Loucy (cell line): ENCODE data around the gene KLF6.

ENCODE experiments used
- H2AFZ ChIP-seq: fragments of 200-600 bp; sonication (generic); 2 replicates; pipeline ENCODE4 v1.6.0; 2016; ENCODE audit warnings: antibody characterized with exemption, mild to moderate bottlenecking, low read length, moderate library complexity
- H3F3A ChIP-seq: fragments of 200-600 bp; 2 replicates; pipeline ENCODE4 v1.6.0; 2016; ENCODE audit warnings: antibody characterized with exemption, low read depth, mild to moderate bottlenecking
- H3K27me3 ChIP-seq: fragments of 200-600 bp; sonication (generic); 2 replicates; pipeline ENCODE4 v1.6.1; 2014; ENCODE audit warnings: low read length, mild to moderate bottlenecking; ENCODE audit not compliant: insufficient read depth, poor library complexity, severe bottlenecking
- H3K36me3 ChIP-seq: fragments of 200-600 bp; sonication (generic); 2 replicates; pipeline ENCODE4 v1.6.1; 2016; ENCODE audit warnings: low read length; ENCODE audit not compliant: insufficient read depth
- H3K4me1 ChIP-seq: fragments of 200-600 bp; sonication (generic); 2 replicates; pipeline ENCODE4 v1.5.1; 2014; ENCODE audit warnings: low read length, mild to moderate bottlenecking; ENCODE audit not compliant: insufficient read depth, poor library complexity, severe bottlenecking
- H3K4me2 ChIP-seq: fragments of 200-600 bp; sonication (generic); 2 replicates; pipeline ENCODE4 v1.6.0; 2014; ENCODE audit warnings: antibody characterized with exemption, low read length, low read depth, mild to moderate bottlenecking; ENCODE audit not compliant: poor library complexity, severe bottlenecking
- H3K4me3 ChIP-seq: fragments of 200-600 bp; sonication (generic); 2 replicates; pipeline ENCODE4 v1.5.1; 2014; ENCODE audit warnings: low read length, mild to moderate bottlenecking, mixed read lengths; ENCODE audit not compliant: poor library complexity, severe bottlenecking
- H3K79me2 ChIP-seq: fragments of 200-600 bp; sonication (generic); 2 replicates; pipeline ENCODE4 v1.6.1; 2014; ENCODE audit warnings: low read length; ENCODE audit not compliant: insufficient read depth
- H3K9ac ChIP-seq: fragments of 200-600 bp; sonication (generic); 2 replicates; pipeline ENCODE4 v1.6.0; 2014; ENCODE audit warnings: mild to moderate bottlenecking, low read depth, low read length, moderate library complexity; ENCODE audit not compliant: poor library complexity, severe bottlenecking
- H3K9me2 ChIP-seq: fragments of 200-600 bp; sonication (generic); replicated peaks from 2 replicates; pipeline ENCODE4 v1.6.1; 2016; ENCODE audit warnings: low read depth, low read length, mixed read lengths
- H3K9me3 ChIP-seq: fragments of 200-600 bp; sonication (generic); 2 replicates; pipeline ENCODE4 v1.6.1; 2014; ENCODE audit warnings: mild to moderate bottlenecking, antibody characterized with exemption, low read length, low read depth; ENCODE audit not compliant: insufficient read depth
- H4K20me1 ChIP-seq: fragments of 200-600 bp; sonication (generic); 2 replicates; pipeline ENCODE4 v1.6.0; 2014; ENCODE audit warnings: antibody characterized with exemption, low read length, mild to moderate bottlenecking; ENCODE audit not compliant: insufficient read depth, poor library complexity, severe bottlenecking
- CTCF ChIP-seq: fragments of 200-600 bp; sonication (generic); conservative IDR thresholded peaks from 2 replicates; pipeline ENCODE4 v1.5.1; 2014; ENCODE audit warnings: mild to moderate bottlenecking, antibody characterized with exemption, low read length
- EZH2phosphoT487 ChIP-seq: fragments of 200-600 bp; IDR thresholded peaks from 2 replicates; pipeline ENCODE4 v1.6.1; 2018; ENCODE audit warnings: antibody characterized with exemption, mild to moderate bottlenecking, moderate library complexity, borderline replicate concordance

KLF6 gene

GRCh38 chr10:3746634-3747033, 38.4 kb downstream of the KLF6 start:
- Histone ChIP-seq H2AFZ (no peak overlapping the region), H3K4me2 (no peak overlapping the region), H3K36me3 (no peaks in the 10 kb centered on the region), H3F3A (no peaks in the 10 kb centered on the region), H3K9me2 (no peaks in the 10 kb centered on the region), H3K9ac (no peak overlapping the region), H3K27me3 (no peaks in the 10 kb centered on the region), H3K79me2 (no peaks in the 10 kb centered on the region), H4K20me1 (no peaks in the 10 kb centered on the region), H3K4me1 (no peaks in the 10 kb centered on the region), H3K9me3 (no peaks in the 10 kb centered on the region), H3K4me3 (no peak overlapping the region)
- TF ChIP-seq CTCF (no peak), EZH2phosphoT487 (no peak)

GRCh38 chr10:3745521-3745920, 39.5 kb downstream of the KLF6 start:
- H3K4me3 ChIP-seq, result no peak overlapping the region
- no peak overlapping the region for H3K4me2 ChIP-seq
- H3F3A ChIP-seq, result no peaks in the 10 kb centered on the region
- no peaks in the 10 kb centered on the region for H4K20me1 ChIP-seq
- no peaks in the 10 kb centered on the region for H3K9me3 ChIP-seq
- H2AFZ ChIP-seq, result no peak overlapping the region
- no peak overlapping the region for H3K9ac ChIP-seq
- H3K4me1 ChIP-seq, result no peaks in the 10 kb centered on the region
- H3K79me2 ChIP-seq, result no peaks in the 10 kb centered on the region
- no peak for TF ChIP-seq CTCF
- no peak for TF ChIP-seq EZH2phosphoT487
- H3K36me3 ChIP-seq, result no peaks in the 10 kb centered on the region
- no peaks in the 10 kb centered on the region for H3K9me2 ChIP-seq
- no peaks in the 10 kb centered on the region for H3K27me3 ChIP-seq

- no peak overlapping the region for H2AFZ ChIP-seq
- H3K9ac ChIP-seq, result no peak overlapping the region
- H3K4me2 ChIP-seq, result no peak overlapping the region
- TF ChIP-seq CTCF (no peak), EZH2phosphoT487 (no peak)
- H3K9me2 ChIP-seq, result no peaks in the 10 kb centered on the region
- no peaks in the 10 kb centered on the region for H3K27me3 ChIP-seq
- H4K20me1 ChIP-seq, result no peaks in the 10 kb centered on the region
- H3K36me3 ChIP-seq, result no peaks in the 10 kb centered on the region
- no peaks in the 10 kb centered on the region for H3K9me3 ChIP-seq
- H3K4me3 ChIP-seq, result no peak overlapping the region
- no peaks in the 10 kb centered on the region for H3F3A ChIP-seq
- H3K79me2 ChIP-seq, result no peaks in the 10 kb centered on the region
- H3K4me1 ChIP-seq, result no peaks in the 10 kb centered on the region
Measured at GRCh38 chr10:3741688-3742461, 43.1 kb downstream of the KLF6 start.
